DND-41 (cell line): ENCODE measurements around the gene TSSC4.

Experiments used
- CTCF ChIP-seq: IDR thresholded peaks from 2 replicates; pipeline ENCODE4 v1.5.1; 2012; ENCODE audit warnings: borderline replicate concordance, low read length, moderate library complexity, mild to moderate bottlenecking; ENCODE audit not compliant: poor library complexity, severe bottlenecking; ENCODE audit errors: extremely low read depth
- EZH2 ChIP-seq: IDR thresholded peaks from 3 replicates; pipeline ENCODE4 v1.6.1; 2012; ENCODE audit warnings: borderline replicate concordance, low read depth, mild to moderate bottlenecking, moderate library complexity, low read length, inconsistent platforms; ENCODE audit not compliant: severe bottlenecking

GRCh38 chr11:2359557-2359956 is 41.0 kb upstream of the TSSC4 start:
- TF ChIP-seq CTCF (no peak), EZH2 (no peak)
